Stomach smooth muscle (tissue), 2 donors: ENCODE measurements around the gene HAT1.

Source experiments
- H3K27ac ChIP-seq: one replicate; pipeline ENCODE4 v1.7.0; 2013; ENCODE audit warnings: mild to moderate bottlenecking, low read length, inconsistent platforms
- H3K27me3 ChIP-seq, 2 donors: one replicate each; pipeline ENCODE4 v1.7.0; 2013; ENCODE audit warnings: low read length in 2 of 2; ENCODE audit not compliant: insufficient read depth in 2 of 2, control insufficient read depth in 1 of 2
- H3K36me3 ChIP-seq, 2 donors: one replicate each; pipeline ENCODE4 v1.7.0; 2013; ENCODE audit warnings: low read length in 2 of 2; ENCODE audit not compliant: control insufficient read depth in 2 of 2, insufficient read depth in 2 of 2
- H3K4me1 ChIP-seq: one replicate; pipeline ENCODE4 v1.7.0; 2013; ENCODE audit warnings: low read length; ENCODE audit not compliant: control insufficient read depth, insufficient read depth
- H3K4me3 ChIP-seq, 2 donors: one replicate each; pipeline ENCODE4 v1.7.0; 2013; ENCODE audit warnings: low read length in 2 of 2
- H3K9ac ChIP-seq, 2 donors: one replicate each; pipeline ENCODE4 v1.7.0; 2013; ENCODE audit warnings: low read length in 2 of 2, mild to moderate bottlenecking in 1 of 2
- H3K9me3 ChIP-seq, 2 donors: one replicate each; pipeline ENCODE4 v1.7.0; 2013; ENCODE audit warnings: low read length in 2 of 2; ENCODE audit not compliant: control insufficient read depth in 2 of 2
- donor health status: healthy.
- donor health status: Pancreatic carcinoma.

Gene HAT1

GRCh38 chr2:171919453-171919852 is 2.8 kb upstream of the HAT1 start:
- Histone ChIP-seq H3K4me1 (peaks cover 9% of the 10 kb centered on the region), H3K27ac (no peak overlapping the region), H3K9me3 (no peaks in the 10 kb centered on the region), H3K9ac (no peak overlapping the region), H3K36me3 (no peaks in the 10 kb centered on the region), H3K4me3 (no peak overlapping the region), H3K27me3 (no peaks in the 10 kb centered on the region)

DNA sequence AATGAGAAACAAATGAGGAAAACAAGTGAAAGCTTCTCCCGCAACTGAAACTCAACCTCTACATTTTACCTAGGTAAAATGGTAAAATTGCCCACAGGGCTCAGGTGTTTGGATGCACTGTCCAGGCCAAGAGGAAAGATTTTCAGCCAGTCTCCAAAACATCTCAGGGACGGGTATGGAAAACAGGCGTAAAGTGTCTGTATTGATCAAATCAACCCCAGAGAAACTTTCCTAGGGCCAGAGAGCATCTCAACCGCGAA is 361 bp upstream of the HAT1 start:
- Histone ChIP-seq H3K36me3 (no peaks in the 10 kb centered on the region), H3K9me3 (no peaks in the 10 kb centered on the region), H3K27ac (peak overlapping the region; percentile 95), H3K4me3 (peak overlapping the region; percentile 63 to 95), H3K4me1 (peaks cover 9% of the 10 kb centered on the region), H3K27me3 (no peaks in the 10 kb centered on the region), H3K9ac (peak overlapping the region; percentile 75 to 95)

GRCh38 chr2:171923206-171923605 is 945 bp downstream of the HAT1 start:
- H3K4me3 ChIP-seq, result peak overlapping the region; percentile 63 to 95
- no peaks in the 10 kb centered on the region for H3K36me3 ChIP-seq
- H3K4me1 ChIP-seq, result peaks cover 9% of the 10 kb centered on the region
- peak overlapping the region; percentile 95 for H3K27ac ChIP-seq
- peak overlapping the region; percentile 75 to 97 for H3K9ac ChIP-seq
- no peaks in the 10 kb centered on the region for H3K27me3 ChIP-seq
- no peaks in the 10 kb centered on the region for H3K9me3 ChIP-seq

DNA sequence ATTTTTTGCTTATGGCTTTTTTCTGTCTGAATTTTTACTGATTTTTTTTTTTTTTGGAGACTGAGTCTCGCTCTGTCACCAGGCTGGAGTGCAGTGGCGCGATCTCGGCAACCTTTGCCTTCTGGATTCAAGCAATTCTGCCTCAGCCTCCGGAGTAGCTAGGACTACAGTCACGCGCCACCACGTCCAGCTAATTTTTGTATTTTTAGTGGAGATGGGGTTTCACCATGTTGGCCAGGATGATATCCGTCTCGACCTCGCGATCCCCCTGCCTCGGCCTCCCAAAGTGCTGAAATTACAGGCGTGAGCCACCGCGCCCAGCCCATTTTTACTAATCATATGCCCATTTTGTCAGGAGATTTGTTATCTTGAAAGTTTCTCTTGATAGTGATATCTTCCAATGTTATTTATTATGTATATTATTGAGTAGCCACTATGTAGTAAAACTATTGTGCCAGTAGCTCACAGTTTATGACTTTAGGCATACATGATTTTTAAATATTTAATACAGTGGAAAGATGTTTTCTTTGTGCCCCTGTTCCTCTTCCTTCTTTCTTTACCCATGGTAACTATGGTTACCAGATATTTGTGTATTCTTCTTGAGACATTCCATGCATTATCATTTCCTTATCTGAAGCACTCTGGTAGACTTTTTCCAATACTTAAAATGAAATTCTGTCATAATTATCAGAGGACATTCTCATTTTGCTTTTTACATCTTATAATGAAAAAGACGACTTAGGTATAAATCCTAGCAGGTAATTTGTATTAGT is 2.1 kb downstream of the HAT1 start:
- Histone ChIP-seq H3K9me3 (no peaks in the 10 kb centered on the region), H3K4me3 (no peak overlapping the region), H3K27ac (no peak overlapping the region), H3K9ac (peak overlapping the region in 1 of 2 donors; percentile 75), H3K27me3 (no peaks in the 10 kb centered on the region), H3K36me3 (no peaks in the 10 kb centered on the region), H3K4me1 (peaks cover 9% of the 10 kb centered on the region)

DNA sequence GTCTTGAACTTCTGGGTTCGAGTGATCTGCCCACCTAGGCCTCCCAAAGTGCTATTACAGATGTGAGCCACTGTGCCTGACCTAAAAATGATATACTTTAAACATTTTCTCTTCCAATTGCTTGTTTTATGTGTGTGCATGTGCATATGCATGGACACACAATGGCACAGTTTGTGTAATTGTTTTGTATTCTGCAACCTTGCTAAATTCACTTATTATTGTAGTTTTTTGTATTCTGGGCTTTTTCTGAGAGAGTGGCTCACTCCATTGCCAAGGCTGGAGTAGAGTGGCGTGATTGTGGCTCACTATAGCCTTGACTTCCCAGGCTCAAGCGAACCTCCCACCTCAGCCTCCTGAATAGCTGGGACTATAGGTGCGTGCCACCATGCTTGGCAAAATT is 8.1 kb downstream of the HAT1 start:
- Histone ChIP-seq H3K4me1 (no peaks in the 10 kb centered on the region), H3K4me3 (no peak overlapping the region), H3K9me3 (no peaks in the 10 kb centered on the region), H3K27me3 (no peaks in the 10 kb centered on the region), H3K9ac (no peak overlapping the region), H3K27ac (no peak overlapping the region), H3K36me3 (peaks cover 0 to 2% of the 10 kb centered on the region in 2 donors)

- H3K36me3 ChIP-seq, result peaks cover 0 to 3% of the 10 kb centered on the region in 2 donors
- H3K27ac ChIP-seq, result no peak overlapping the region
- no peak overlapping the region for H3K9ac ChIP-seq
- no peaks in the 10 kb centered on the region for H3K9me3 ChIP-seq
- no peaks in the 10 kb centered on the region for H3K27me3 ChIP-seq
- H3K4me1 ChIP-seq, result no peaks in the 10 kb centered on the region
- H3K4me3 ChIP-seq, result no peak overlapping the region
Observed at GRCh38 chr2:171939058-171939742, 16.9 kb downstream of the HAT1 start.

DNA sequence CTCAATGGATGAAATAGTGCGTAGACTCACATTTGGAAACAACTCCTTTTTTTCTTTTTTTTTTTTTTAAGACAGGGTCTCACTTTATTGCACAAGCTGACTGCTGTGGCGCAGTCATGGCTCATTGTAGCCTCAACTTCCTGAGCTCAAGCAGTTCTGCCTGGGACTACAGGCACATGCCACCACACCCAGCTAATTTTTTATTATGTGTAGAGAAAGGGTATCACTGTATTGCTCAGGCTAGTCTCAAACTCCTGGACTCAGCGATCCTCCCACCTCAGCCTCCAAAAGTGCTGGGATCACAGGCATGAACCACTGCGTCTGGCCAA is 17.4 kb downstream of the HAT1 start:
- no peak overlapping the region for H3K4me3 ChIP-seq
- H3K36me3 ChIP-seq, result peaks cover 0 to 3% of the 10 kb centered on the region in 2 donors
- H3K27ac ChIP-seq, result no peak overlapping the region
- H3K9me3 ChIP-seq, result no peaks in the 10 kb centered on the region
- H3K9ac ChIP-seq, result no peak overlapping the region
- H3K27me3 ChIP-seq, result no peaks in the 10 kb centered on the region
- no peaks in the 10 kb centered on the region for H3K4me1 ChIP-seq

DNA sequence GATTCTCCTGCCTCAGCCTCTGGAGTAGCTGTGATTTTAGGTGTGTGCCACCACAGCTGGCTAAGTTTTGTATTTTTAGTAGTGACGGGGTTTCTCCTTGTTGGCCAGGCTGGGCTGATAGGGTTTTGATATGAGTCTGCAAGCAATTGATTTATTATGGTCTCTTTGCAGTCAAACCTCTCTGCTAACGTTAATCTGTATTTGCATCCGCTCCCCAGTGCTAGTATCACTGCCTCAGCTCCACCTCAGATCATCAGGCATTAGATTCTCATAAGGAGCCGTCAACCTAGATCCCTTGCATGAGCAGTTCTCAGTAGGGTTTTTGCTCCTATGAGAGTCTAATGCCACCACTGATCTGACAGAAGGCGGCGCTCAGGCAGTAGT is 19.0 kb downstream of the HAT1 start:
- no peak overlapping the region for H3K27ac ChIP-seq
- no peaks in the 10 kb centered on the region for H3K9me3 ChIP-seq
- no peak overlapping the region for H3K9ac ChIP-seq
- no peaks in the 10 kb centered on the region for H3K27me3 ChIP-seq
- no peak overlapping the region for H3K4me3 ChIP-seq
- no peaks in the 10 kb centered on the region for H3K4me1 ChIP-seq
- H3K36me3 ChIP-seq, result peaks cover 0 to 3% of the 10 kb centered on the region in 2 donors

- Histone ChIP-seq H3K9me3 (no peaks in the 10 kb centered on the region), H3K27me3 (no peaks in the 10 kb centered on the region), H3K4me3 (no peak overlapping the region), H3K36me3 (peaks cover 4 to 7% of the 10 kb centered on the region in 2 donors), H3K9ac (no peak overlapping the region), H3K27ac (no peak overlapping the region), H3K4me1 (no peaks in the 10 kb centered on the region)
Observed at GRCh38 chr2:171943869-171944268, 21.6 kb downstream of the HAT1 start.

DNA sequence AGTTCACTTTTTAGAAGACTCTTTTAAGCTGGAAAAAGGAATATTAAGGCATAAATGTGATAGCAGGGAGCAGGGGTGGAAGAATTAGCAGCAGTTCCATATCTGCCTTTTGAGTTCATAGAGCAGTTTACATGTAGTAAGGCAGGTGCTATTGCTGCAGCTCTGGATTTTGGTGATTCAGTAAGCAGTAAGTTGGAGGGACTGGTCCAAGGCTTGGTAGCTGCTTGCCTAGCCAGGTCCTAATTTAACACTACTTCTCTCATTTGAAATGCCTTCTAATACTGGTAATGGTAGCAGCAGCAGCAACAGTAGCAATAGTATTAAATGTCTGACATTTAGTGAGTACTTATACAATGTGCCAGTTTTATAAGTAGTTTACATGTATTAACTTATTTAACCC is 30.0 kb downstream of the HAT1 start:
- no peaks in the 10 kb centered on the region for H3K4me1 ChIP-seq
- no peak overlapping the region for H3K27ac ChIP-seq
- no peak overlapping the region for H3K4me3 ChIP-seq
- H3K27me3 ChIP-seq, result no peaks in the 10 kb centered on the region
- no peak overlapping the region for H3K9ac ChIP-seq
- H3K9me3 ChIP-seq, result no peaks in the 10 kb centered on the region
- H3K36me3 ChIP-seq, result peaks cover 2 to 7% of the 10 kb centered on the region in 2 donors

DNA sequence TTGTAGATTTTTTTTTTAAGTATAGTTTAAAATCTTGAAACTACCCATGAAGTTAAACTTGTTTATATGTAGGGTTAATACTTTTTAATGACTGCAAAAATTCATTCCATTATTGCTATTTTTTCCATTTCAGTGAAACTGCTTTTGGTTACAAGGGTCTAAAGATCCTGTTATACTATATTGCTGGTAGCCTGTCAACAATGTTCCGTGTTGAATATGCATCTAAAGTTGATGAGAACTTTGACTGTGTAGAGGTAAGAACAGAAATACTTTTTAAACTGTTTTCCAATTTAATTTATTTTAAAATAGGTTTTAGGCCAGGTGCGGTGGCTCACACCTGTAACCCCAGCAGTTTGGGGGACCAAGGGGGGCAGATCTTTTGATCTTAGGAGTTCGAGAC is 30.5 kb downstream of the HAT1 start:
- H3K9me3 ChIP-seq, result no peaks in the 10 kb centered on the region
- H3K27me3 ChIP-seq, result no peaks in the 10 kb centered on the region
- no peak overlapping the region for H3K4me3 ChIP-seq
- no peak overlapping the region for H3K27ac ChIP-seq
- H3K9ac ChIP-seq, result no peak overlapping the region
- peaks cover 2 to 7% of the 10 kb centered on the region in 2 donors for H3K36me3 ChIP-seq
- H3K4me1 ChIP-seq, result no peaks in the 10 kb centered on the region
